GM12878 (cell line): ENCODE results near the gene MRPL41. TPM values are rescaled to one million over a fixed set of nuclear protein-coding genes. Genes with fewer than 3 reads are reported as not detected.

Source experiments
- SUZ12 ChIP-seq: fragments of 200-600 bp; sonication (generic); IDR thresholded peaks from one replicate; pipeline ENCODE4 v1.6.1; 2018; ENCODE audit warnings: antibody characterized with exemption, mild to moderate bottlenecking; ENCODE audit not compliant: unreplicated experiment
- ZNF592 ChIP-seq: fragments of 450-650 bp; IDR thresholded peaks from 2 replicates; pipeline ENCODE4 v1.6.1; 2017; ENCODE audit warnings: mild to moderate bottlenecking, moderate library complexity
- ZSCAN29 ChIP-seq: fragments of 450-650 bp; IDR thresholded peaks from 2 replicates; pipeline ENCODE4 v1.6.1; 2017; ENCODE audit warnings: mild to moderate bottlenecking, moderate library complexity
- polyA plus RNA-seq, 11 experiments: library from polyadenylated mRNA; depleted of rRNA in 4 of 11; unstranded in 6 of 11; stranded (reverse) in 5 of 11; fragments of >200 nt; fragmentation: Nextera tagmentation in 4 of 11; fragmentation: Illumina TruSeq in 1 of 11; extraction: Ambion mirVana in 4 of 11; extraction: Trizol in 1 of 11; gene quantifications; 1 replicate in 1 of 11; 2 replicates in 10 of 11; pipeline versions ENCODE4 v1.2.1 to v1.2.3, GENCODE V29; 2011 to 2016; ENCODE audit warnings: inconsistent platforms in 2 of 11, missing spikeins in 2 of 11, low read depth in 1 of 11
- total RNA-seq, 4 experiments: library from RNA; depleted of rRNA in 3 of 4; stranded (reverse); fragments of >200 nt in 3 of 4; fragmentation: Illumina TruSeq in 1 of 4; extraction: Trizol in 1 of 4; gene quantifications; 2 replicates each; pipeline versions ENCODE4 v1.2.1 to v1.2.3, GENCODE V29; 2013 to 2021
- TF ChIP-seq, protein P1 (sequence below): IDR thresholded peaks from 2 replicates; pipeline ENCODE4 v1.6.1; 2012; ENCODE audit warnings: mild to moderate bottlenecking, low read depth, low read length
- TF ChIP-seq, protein P2 (sequence below), 3 experiments: IDR thresholded peaks in 2 of 3; conservative IDR thresholded peaks in 1 of 3; 2 replicates each; pipeline ENCODE4 v1.5.1; 2011; ENCODE audit warnings: low read depth in 3 of 3, low read length in 3 of 3, mild to moderate bottlenecking in 3 of 3, control low read depth in 2 of 3, moderate library complexity in 2 of 3, inconsistent platforms in 1 of 3, mixed read lengths in 1 of 3; ENCODE audit not compliant: control insufficient read depth in 2 of 3, insufficient read depth in 1 of 3; ENCODE audit errors: extremely low read depth in 1 of 3
- TF ChIP-seq, protein P3 (sequence below): fragments of 450-650 bp; IDR thresholded peaks from 2 replicates; pipeline ENCODE4 v1.6.1; 2018; ENCODE audit warnings: mild to moderate bottlenecking, low read depth, moderate library complexity; ENCODE audit not compliant: partially characterized antibody

The MRPL41 gene
- total and polyA plus RNA-seq, 10 of the 15 experiments (the other 5 are each of a cell fraction or from before 2014, with no cell fraction given) = 1.3 to 116 (median 40.1) TPM

- TF ChIP-seq, protein P1, sequence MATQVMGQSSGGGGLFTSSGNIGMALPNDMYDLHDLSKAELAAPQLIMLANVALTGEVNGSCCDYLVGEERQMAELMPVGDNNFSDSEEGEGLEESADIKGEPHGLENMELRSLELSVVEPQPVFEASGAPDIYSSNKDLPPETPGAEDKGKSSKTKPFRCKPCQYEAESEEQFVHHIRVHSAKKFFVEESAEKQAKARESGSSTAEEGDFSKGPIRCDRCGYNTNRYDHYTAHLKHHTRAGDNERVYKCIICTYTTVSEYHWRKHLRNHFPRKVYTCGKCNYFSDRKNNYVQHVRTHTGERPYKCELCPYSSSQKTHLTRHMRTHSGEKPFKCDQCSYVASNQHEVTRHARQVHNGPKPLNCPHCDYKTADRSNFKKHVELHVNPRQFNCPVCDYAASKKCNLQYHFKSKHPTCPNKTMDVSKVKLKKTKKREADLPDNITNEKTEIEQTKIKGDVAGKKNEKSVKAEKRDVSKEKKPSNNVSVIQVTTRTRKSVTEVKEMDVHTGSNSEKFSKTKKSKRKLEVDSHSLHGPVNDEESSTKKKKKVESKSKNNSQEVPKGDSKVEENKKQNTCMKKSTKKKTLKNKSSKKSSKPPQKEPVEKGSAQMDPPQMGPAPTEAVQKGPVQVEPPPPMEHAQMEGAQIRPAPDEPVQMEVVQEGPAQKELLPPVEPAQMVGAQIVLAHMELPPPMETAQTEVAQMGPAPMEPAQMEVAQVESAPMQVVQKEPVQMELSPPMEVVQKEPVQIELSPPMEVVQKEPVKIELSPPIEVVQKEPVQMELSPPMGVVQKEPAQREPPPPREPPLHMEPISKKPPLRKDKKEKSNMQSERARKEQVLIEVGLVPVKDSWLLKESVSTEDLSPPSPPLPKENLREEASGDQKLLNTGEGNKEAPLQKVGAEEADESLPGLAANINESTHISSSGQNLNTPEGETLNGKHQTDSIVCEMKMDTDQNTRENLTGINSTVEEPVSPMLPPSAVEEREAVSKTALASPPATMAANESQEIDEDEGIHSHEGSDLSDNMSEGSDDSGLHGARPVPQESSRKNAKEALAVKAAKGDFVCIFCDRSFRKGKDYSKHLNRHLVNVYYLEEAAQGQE = no peak
- no peak for TF ChIP-seq ZSCAN29
- TF ChIP-seq, protein P2, sequence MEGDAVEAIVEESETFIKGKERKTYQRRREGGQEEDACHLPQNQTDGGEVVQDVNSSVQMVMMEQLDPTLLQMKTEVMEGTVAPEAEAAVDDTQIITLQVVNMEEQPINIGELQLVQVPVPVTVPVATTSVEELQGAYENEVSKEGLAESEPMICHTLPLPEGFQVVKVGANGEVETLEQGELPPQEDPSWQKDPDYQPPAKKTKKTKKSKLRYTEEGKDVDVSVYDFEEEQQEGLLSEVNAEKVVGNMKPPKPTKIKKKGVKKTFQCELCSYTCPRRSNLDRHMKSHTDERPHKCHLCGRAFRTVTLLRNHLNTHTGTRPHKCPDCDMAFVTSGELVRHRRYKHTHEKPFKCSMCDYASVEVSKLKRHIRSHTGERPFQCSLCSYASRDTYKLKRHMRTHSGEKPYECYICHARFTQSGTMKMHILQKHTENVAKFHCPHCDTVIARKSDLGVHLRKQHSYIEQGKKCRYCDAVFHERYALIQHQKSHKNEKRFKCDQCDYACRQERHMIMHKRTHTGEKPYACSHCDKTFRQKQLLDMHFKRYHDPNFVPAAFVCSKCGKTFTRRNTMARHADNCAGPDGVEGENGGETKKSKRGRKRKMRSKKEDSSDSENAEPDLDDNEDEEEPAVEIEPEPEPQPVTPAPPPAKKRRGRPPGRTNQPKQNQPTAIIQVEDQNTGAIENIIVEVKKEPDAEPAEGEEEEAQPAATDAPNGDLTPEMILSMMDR (IDR thresholded peaks at IDR 0.05 in 2 of 3, conservative IDR thresholded peaks at IDR 0.05 in 1 of 3; ENCODE audit: control insufficient read depth in 2 of 3, extremely low read depth in 1 of 3, insufficient read depth in 1 of 3, low read depth in 3 of 3, low read length in 3 of 3) = no peak
- TF ChIP-seq SUZ12 = no peak
- TF ChIP-seq ZNF592 = no peak
- TF ChIP-seq, protein P3, sequence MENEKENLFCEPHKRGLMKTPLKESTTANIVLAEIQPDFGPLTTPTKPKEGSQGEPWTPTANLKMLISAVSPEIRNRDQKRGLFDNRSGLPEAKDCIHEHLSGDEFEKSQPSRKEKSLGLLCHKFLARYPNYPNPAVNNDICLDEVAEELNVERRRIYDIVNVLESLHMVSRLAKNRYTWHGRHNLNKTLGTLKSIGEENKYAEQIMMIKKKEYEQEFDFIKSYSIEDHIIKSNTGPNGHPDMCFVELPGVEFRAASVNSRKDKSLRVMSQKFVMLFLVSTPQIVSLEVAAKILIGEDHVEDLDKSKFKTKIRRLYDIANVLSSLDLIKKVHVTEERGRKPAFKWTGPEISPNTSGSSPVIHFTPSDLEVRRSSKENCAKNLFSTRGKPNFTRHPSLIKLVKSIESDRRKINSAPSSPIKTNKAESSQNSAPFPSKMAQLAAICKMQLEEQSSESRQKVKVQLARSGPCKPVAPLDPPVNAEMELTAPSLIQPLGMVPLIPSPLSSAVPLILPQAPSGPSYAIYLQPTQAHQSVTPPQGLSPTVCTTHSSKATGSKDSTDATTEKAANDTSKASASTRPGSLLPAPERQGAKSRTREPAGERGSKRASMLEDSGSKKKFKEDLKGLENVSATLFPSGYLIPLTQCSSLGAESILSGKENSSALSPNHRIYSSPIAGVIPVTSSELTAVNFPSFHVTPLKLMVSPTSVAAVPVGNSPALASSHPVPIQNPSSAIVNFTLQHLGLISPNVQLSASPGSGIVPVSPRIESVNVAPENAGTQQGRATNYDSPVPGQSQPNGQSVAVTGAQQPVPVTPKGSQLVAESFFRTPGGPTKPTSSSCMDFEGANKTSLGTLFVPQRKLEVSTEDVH = no peak
These were observed 12.5 kb downstream of the MRPL41 start (continued) for GRCh38 chr9:137564134-137564533.
